NB4 (cell line): Measurements from ENCODE around the gene TMEM132C.

Experiments
- DNase-seq: peaks from one replicate; pipeline ENCODE4 v3.0.0; 2010; ENCODE audit warnings: low read depth
- H3K4me3 ChIP-seq: one replicate; pipeline ENCODE4 v1.5.1; 2011; ENCODE audit warnings: mild to moderate bottlenecking, low read depth, low read length, moderate library complexity
- MYC ChIP-seq: IDR thresholded peaks from 2 replicates; pipeline ENCODE4 v1.6.1; 2011; ENCODE audit warnings: low read depth, low read length
- POLR2A ChIP-seq: IDR thresholded peaks from 2 replicates; pipeline ENCODE4 v1.6.1; 2011; ENCODE audit warnings: mild to moderate bottlenecking; ENCODE audit not compliant: insufficient read length; ENCODE audit errors: extremely low read depth
- TF ChIP-seq, protein P1 (sequence below): IDR thresholded peaks from one replicate; pipeline ENCODE4 v1.5.1; 2012; ENCODE audit warnings: low read depth, low read length
- TF ChIP-seq, protein P2 (sequence below): IDR thresholded peaks from 2 replicates; pipeline ENCODE4 v1.6.1; 2011; ENCODE audit warnings: low read depth, low read length

TMEM132C gene

DNA sequence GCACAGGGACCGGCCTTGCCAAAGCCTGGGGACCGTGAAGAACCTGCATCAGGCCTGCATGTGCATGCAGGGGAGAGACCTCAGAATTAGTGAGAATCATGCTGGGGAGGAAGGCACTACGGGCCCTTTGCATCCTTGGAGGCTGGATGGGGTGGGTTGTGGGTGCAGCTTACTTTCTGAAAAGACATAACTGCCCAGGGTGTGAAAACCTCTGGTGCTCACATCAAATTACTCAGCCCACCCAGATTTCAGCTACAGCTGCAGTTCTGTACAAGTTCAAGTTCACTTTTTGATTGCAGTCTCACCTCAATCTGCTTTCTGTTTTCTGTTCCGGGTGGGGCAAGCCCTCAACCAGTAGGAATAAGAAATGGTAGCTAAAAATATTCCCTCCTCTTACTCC is 426.1 kb downstream of the TMEM132C start:
- no peak for DNase-seq
- TF ChIP-seq POLR2A (no peak), MYC (no peak)
- TF ChIP-seq, protein P1, sequence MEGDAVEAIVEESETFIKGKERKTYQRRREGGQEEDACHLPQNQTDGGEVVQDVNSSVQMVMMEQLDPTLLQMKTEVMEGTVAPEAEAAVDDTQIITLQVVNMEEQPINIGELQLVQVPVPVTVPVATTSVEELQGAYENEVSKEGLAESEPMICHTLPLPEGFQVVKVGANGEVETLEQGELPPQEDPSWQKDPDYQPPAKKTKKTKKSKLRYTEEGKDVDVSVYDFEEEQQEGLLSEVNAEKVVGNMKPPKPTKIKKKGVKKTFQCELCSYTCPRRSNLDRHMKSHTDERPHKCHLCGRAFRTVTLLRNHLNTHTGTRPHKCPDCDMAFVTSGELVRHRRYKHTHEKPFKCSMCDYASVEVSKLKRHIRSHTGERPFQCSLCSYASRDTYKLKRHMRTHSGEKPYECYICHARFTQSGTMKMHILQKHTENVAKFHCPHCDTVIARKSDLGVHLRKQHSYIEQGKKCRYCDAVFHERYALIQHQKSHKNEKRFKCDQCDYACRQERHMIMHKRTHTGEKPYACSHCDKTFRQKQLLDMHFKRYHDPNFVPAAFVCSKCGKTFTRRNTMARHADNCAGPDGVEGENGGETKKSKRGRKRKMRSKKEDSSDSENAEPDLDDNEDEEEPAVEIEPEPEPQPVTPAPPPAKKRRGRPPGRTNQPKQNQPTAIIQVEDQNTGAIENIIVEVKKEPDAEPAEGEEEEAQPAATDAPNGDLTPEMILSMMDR, result no peak
- TF ChIP-seq, protein P2, sequence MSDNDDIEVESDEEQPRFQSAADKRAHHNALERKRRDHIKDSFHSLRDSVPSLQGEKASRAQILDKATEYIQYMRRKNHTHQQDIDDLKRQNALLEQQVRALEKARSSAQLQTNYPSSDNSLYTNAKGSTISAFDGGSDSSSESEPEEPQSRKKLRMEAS, result no peak
- no peak overlapping the region for H3K4me3 ChIP-seq

DNA sequence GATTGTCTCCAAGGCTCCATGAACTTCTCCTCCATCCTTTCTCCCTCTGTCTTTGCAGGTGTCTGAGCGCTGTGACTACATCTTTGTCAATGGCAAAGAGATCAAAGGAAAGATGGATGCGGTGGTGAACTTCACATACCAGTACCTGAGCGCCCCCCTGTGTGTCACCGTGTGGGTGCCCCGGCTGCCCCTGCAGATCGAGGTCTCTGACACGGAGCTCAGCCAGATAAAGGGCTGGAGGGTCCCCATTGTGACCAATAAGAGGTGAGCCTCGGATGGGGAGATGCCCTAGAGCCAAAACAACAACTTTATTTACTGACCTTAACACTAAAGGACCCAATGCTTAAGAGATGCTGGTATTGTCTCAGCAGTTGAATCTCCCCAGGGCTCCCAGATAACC is 426.8 kb downstream of the TMEM132C start:
- DNase-seq, result no peak
- TF ChIP-seq, protein P2, result no peak
- TF ChIP-seq MYC, result no peak
- no peak for TF ChIP-seq POLR2A
- TF ChIP-seq, protein P1, result no peak
- H3K4me3 ChIP-seq, result no peak overlapping the region

DNA sequence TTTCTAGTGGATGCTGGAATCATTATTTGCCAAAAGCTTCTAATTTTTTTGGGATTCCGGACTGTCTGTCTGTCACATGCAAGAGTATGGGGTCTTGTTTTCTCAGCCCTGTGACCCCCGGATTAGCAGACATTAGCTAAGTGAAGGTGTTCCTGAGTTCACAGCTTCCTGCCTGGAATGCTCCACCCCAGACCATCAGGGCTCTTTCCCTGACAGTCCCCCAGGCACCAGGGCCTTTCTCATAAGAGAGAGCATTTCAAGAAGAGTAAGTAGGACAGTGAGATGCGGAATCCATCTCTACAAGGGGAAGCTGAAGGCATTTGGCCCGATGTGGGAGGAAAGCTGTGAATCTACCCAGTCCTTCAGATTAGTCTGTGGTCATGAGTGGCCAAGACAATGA is 427.5 kb downstream of the TMEM132C start:
- no peak for DNase-seq
- TF ChIP-seq, protein P1, result no peak
- TF ChIP-seq, protein P2, result no peak
- no peak for TF ChIP-seq MYC
- TF ChIP-seq POLR2A, result no peak
- no peak overlapping the region for H3K4me3 ChIP-seq

DNA sequence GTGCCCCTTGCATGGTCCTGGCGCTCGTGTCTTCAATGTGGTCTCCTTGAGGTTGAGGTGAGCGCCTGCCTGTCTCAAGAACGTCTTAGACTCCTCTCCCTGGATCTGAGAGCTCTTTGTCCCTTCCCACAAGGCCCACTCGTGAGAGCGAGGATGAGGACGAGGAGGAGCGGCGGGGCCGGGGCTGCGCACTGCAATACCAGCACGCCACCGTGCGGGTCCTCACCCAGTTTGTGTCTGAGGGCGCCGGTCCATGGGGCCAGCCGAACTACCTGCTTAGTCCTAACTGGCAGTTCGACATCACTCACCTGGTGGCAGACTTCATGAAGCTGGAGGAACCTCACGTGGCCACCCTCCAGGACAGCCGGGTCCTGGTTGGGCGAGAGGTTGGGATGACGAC is 428.7 kb downstream of the TMEM132C start:
- no peak overlapping the region for H3K4me3 ChIP-seq
- TF ChIP-seq MYC (no peak), POLR2A (no peak)
- TF ChIP-seq, protein P2, result no peak
- TF ChIP-seq, protein P1, result no peak
- no peak for DNase-seq

DNA sequence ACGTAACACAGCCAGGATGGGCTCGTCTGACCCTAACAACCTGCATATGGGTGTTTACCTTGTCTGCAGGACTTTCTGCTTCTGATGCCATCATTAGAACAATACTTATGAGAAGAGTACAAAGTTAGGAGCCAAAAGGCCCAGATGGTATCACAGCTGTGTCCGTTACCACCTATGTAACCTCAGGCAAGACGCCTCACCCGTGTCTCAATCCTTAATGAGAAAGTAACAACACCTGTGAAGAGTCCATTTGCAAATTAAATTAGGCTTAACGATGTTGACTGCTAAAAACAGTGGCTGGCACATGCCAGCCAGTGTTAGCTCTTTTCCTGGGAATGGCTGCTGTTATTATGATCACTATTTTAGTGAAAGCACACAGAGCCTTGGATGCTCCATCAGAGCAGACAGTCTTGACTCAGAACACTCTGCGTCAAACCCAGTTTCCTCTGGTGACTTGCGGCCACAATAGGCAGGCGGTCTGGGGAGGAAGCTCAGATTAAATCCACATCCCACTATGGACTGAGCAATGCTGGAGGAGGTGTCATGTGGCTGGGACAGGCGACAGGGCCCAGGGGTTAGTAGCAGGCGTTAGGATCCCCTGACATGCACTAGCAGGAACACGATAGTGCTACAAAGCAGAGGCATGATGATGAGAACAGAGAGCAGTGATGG is 431.5 kb downstream of the TMEM132C start:
- H3K4me3 ChIP-seq, result no peak overlapping the region
- DNase-seq, result no peak
- no peak for TF ChIP-seq POLR2A
- TF ChIP-seq, protein P2, result no peak
- no peak for TF ChIP-seq MYC
- TF ChIP-seq, protein P1, result no peak
